Measurements from ENCODE around the gene SGCD. TPM values are rescaled to one million over a fixed set of nuclear protein-coding genes. Genes with fewer than 3 reads are reported as not detected.
"Not testable (repeated sequence)": the region's sequence is repeated elsewhere in the genome, so short reads cannot be mapped to it uniquely, and the experiment has no call there.

The SGCD gene
- total RNA-seq, 2 experiments from 2014 or later = not detected

GRCh38 chr5:156598964-156599363 is 272.0 kb downstream of the SGCD start:
- H3K4me1 Mint-ChIP-seq (ENCODE audit: low read depth) = no peaks in the 10 kb centered on the region

GRCh38 chr5:156610582-156610981 is 283.6 kb downstream of the SGCD start:
- H3K27me3 ChIP-seq (ENCODE audit: control insufficient read depth in 1 of 2, insufficient read depth in 2 of 2, low read length in 2 of 2); DNase-seq; CTCF ChIA-PET; H3K36me3 ChIP-seq (ENCODE audit: insufficient read depth, low read length); ATAC-seq (ENCODE audit: poor library complexity); H3K27ac ChIP-seq (ENCODE audit: low read depth in 1 of 2, low read length in 2 of 2); H3K4me1 ChIP-seq (ENCODE audit: insufficient read depth, low read length); H3K27ac Mint-ChIP-seq; POLR2A ChIA-PET; H3K4me3 Mint-ChIP-seq; H3K4me1 Mint-ChIP-seq (ENCODE audit: low read depth); intact Hi-C loops (cut with DNase I, micrococcal nuclease); H3K27me3 Mint-ChIP-seq; H3K4me3 ChIP-seq (ENCODE audit: low read length); H3K36me3 Mint-ChIP-seq (ENCODE audit: low read depth): not testable (repeated sequence)
- peaks cover 8 to 16% of the 10 kb centered on the region in 2 experiments for H3K9me3 ChIP-seq (ENCODE audit: control insufficient read depth in 1 of 2, insufficient read depth in 1 of 2, low read length in 2 of 2)
- H3K9me3 Mint-ChIP-seq = peaks cover 13% of the 10 kb centered on the region

More at GRCh38 chr5:156598964-156599363, 272.0 kb downstream of the SGCD start:
- ChIA-PET CTCF (no interaction called here), POLR2A (no interaction called here)
- Mint-ChIP-seq H3K9me3 (peaks cover 13% of the 10 kb centered on the region), H3K27me3 (peaks cover 8% of the 10 kb centered on the region), H3K36me3 (ENCODE audit: low read depth) (no peaks in the 10 kb centered on the region), H3K27ac (no peak overlapping the region), H3K4me3 (no peak overlapping the region)
- Histone ChIP-seq H3K27me3 (ENCODE audit: control insufficient read depth in 1 of 2, insufficient read depth in 2 of 2, low read length in 2 of 2) (peaks cover 0 to 2% of the 10 kb centered on the region in 2 experiments), H3K4me1 (ENCODE audit: insufficient read depth, low read length) (no peaks in the 10 kb centered on the region), H3K27ac (ENCODE audit: low read depth in 1 of 2, low read length in 2 of 2) (no peak overlapping the region), H3K4me3 (ENCODE audit: low read length) (no peak overlapping the region), H3K36me3 (ENCODE audit: insufficient read depth, low read length) (no peaks in the 10 kb centered on the region), H3K9me3 (ENCODE audit: control insufficient read depth in 1 of 2, insufficient read depth in 1 of 2, low read length in 2 of 2) (peaks cover 6 to 16% of the 10 kb centered on the region in 2 experiments)
- DNase-seq (no peak), ATAC-seq (ENCODE audit: poor library complexity) (no peak)
- intact Hi-C loops (cut with DNase I, micrococcal nuclease) = no loop called here
- TF ChIP-seq CTCF (IDR thresholded peaks at IDR 0.05) = no peak

GRCh38 chr5:156615901-156616300 is 288.9 kb downstream of the SGCD start:
- Mint-ChIP-seq H3K27ac (no peak overlapping the region), H3K4me1 (ENCODE audit: low read depth) (no peaks in the 10 kb centered on the region), H3K36me3 (ENCODE audit: low read depth) (no peaks in the 10 kb centered on the region), H3K27me3 (peaks cover 10% of the 10 kb centered on the region), H3K4me3 (no peak overlapping the region), H3K9me3 (peaks cover 10% of the 10 kb centered on the region)
- intact Hi-C loops (cut with DNase I, micrococcal nuclease) = no loop called here
- no peaks in the 10 kb centered on the region for H3K27me3 ChIP-seq (ENCODE audit: control insufficient read depth in 1 of 2, insufficient read depth in 2 of 2, low read length in 2 of 2)
- no peak overlapping the region for H3K4me3 ChIP-seq (ENCODE audit: low read length)
- no peak overlapping the region for H3K27ac ChIP-seq (ENCODE audit: low read depth in 1 of 2, low read length in 2 of 2)
- ChIA-PET CTCF (no interaction called here), POLR2A (no interaction called here)
- TF ChIP-seq CTCF (IDR thresholded peaks at IDR 0.05) = no peak
- no peaks in the 10 kb centered on the region for H3K36me3 ChIP-seq (ENCODE audit: insufficient read depth, low read length)
- DNase-seq (no peak), ATAC-seq (ENCODE audit: poor library complexity) (no peak)
- H3K4me1 ChIP-seq (ENCODE audit: insufficient read depth, low read length) = no peaks in the 10 kb centered on the region
- peaks cover under 1 to 16% of the 10 kb centered on the region in 2 experiments for H3K9me3 ChIP-seq (ENCODE audit: control insufficient read depth in 1 of 2, insufficient read depth in 1 of 2, low read length in 2 of 2)

DNA sequence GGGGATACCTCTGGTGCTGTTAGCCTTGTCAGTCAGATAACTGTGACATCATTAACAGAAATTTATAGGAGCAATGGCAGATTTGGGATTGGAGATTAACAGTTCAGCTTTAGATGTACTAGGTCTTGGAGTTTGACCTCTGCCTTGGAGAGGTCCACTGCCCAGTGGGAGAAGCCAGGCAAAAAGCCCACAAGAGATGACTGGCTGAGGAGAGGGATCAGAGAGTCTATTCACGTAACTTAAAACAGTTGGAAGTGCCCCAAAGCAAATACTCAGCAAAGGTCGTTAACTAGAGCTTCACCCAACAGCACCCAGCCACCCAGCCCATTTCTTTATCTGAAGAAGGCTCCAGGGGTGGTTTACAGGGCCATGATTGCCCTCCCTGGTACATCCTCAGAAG is 290.5 kb downstream of the SGCD start:
- no peaks in the 10 kb centered on the region for H3K36me3 ChIP-seq (ENCODE audit: insufficient read depth, low read length)
- no peaks in the 10 kb centered on the region for H3K4me1 Mint-ChIP-seq (ENCODE audit: low read depth)
- no peak for ATAC-seq (ENCODE audit: poor library complexity)
- peaks cover 0 to 2% of the 10 kb centered on the region in 2 experiments for H3K9me3 ChIP-seq (ENCODE audit: control insufficient read depth in 1 of 2, insufficient read depth in 1 of 2, low read length in 2 of 2)
- POLR2A ChIA-PET = no interaction called here
- peaks cover 2% of the 10 kb centered on the region for H3K9me3 Mint-ChIP-seq
- H3K4me3 ChIP-seq (ENCODE audit: low read length) = no peak overlapping the region
- no peaks in the 10 kb centered on the region for H3K4me1 ChIP-seq (ENCODE audit: insufficient read depth, low read length)
- no peak for DNase-seq
- H3K27ac ChIP-seq (ENCODE audit: low read depth in 1 of 2, low read length in 2 of 2) = no peak overlapping the region
- TF ChIP-seq CTCF (IDR thresholded peaks at IDR 0.05) = no peak
- no peak overlapping the region for H3K27ac Mint-ChIP-seq
- no peaks in the 10 kb centered on the region for H3K27me3 ChIP-seq (ENCODE audit: control insufficient read depth in 1 of 2, insufficient read depth in 2 of 2, low read length in 2 of 2)
- CTCF ChIA-PET = no interaction called here
- H3K27me3 Mint-ChIP-seq = peaks cover 10% of the 10 kb centered on the region
- intact Hi-C loops (cut with DNase I, micrococcal nuclease) = no loop called here
- H3K36me3 Mint-ChIP-seq (ENCODE audit: low read depth) = no peaks in the 10 kb centered on the region
- H3K4me3 Mint-ChIP-seq = no peak overlapping the region

All from CD4-positive, alpha-beta T cell (primary cell).